Measurements from ENCODE around the gene NUDT7. TPM values are rescaled to one million over a fixed set of nuclear protein-coding genes. Genes with fewer than 3 reads are reported as not detected.
A peak's percentile ranks its signal among the peaks of the same experiment; 100 is the strongest.

The NUDT7 gene
- total RNA-seq, 1 experiment from 2014 or later, result 5.2 TPM

DNA sequence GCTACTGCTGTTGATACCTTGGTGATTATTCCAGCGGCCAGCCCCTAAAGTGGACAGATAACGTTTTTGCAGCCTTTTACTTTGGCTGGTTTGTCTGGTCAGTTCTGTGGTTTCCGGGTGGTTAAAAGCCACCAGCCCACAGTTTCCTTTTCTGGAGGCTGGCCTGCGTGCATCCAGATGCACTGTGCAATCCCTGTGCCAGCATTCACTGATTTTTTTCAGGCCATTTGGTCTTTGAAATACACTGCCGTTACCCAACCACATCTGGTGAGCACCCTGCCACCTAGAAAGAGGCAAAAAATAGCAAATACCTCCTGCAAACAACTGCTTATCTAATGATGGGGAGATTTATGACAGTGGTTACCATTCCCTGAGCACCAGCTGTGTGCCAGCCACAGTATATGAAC lies 797 bp downstream of the NUDT7 start:
- peak overlapping the region; percentile 79 for H3K4me3 ChIP-seq (replicated peaks in 1 of 2; ENCODE audit: low read depth in 1 of 2, low read length in 2 of 2)
- H3K9me2 ChIP-seq (ENCODE audit: insufficient read depth), result no peaks in the 10 kb centered on the region
- peaks cover 8 to 13% of the 10 kb centered on the region in 2 experiments; a peak in 3 of 4 replicates for H3K4me1 ChIP-seq (ENCODE audit: control insufficient read depth in 1 of 2, insufficient read depth in 2 of 2, low read length in 2 of 2)
- peak overlapping the region; percentile 88 for H2AFZ ChIP-seq (ENCODE audit: low read depth, low read length, poor library complexity, severe bottlenecking)
- TF ChIP-seq, protein P1, sequence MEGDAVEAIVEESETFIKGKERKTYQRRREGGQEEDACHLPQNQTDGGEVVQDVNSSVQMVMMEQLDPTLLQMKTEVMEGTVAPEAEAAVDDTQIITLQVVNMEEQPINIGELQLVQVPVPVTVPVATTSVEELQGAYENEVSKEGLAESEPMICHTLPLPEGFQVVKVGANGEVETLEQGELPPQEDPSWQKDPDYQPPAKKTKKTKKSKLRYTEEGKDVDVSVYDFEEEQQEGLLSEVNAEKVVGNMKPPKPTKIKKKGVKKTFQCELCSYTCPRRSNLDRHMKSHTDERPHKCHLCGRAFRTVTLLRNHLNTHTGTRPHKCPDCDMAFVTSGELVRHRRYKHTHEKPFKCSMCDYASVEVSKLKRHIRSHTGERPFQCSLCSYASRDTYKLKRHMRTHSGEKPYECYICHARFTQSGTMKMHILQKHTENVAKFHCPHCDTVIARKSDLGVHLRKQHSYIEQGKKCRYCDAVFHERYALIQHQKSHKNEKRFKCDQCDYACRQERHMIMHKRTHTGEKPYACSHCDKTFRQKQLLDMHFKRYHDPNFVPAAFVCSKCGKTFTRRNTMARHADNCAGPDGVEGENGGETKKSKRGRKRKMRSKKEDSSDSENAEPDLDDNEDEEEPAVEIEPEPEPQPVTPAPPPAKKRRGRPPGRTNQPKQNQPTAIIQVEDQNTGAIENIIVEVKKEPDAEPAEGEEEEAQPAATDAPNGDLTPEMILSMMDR (IDR thresholded peaks at IDR 0.05 in 2 of 3, conservative IDR thresholded peaks at IDR 0.05 in 1 of 3; ENCODE audit: borderline replicate concordance in 1 of 3, insufficient read depth in 1 of 3, low read depth in 2 of 3, low read length in 2 of 3), result no peak
- TF ChIP-seq FOSL1 (IDR thresholded peaks at IDR 0.05; ENCODE audit: low read depth) (no peak), YY1 (IDR thresholded peaks at IDR 0.05; ENCODE audit: extremely low read depth, insufficient replicate concordance, low read depth, low read length) (no peak), EZH2phosphoT487 (IDR thresholded peaks at IDR 0.05; ENCODE audit: borderline replicate concordance) (no peak), POLR2A (IDR thresholded peaks at IDR 0.05; ENCODE audit: borderline replicate concordance, extremely low read depth, insufficient read depth, insufficient read length) (no peak), ZNF274 (IDR thresholded peaks at IDR 0.05; ENCODE audit: low read depth, low read length) (no peak), CBX3 (IDR thresholded peaks at IDR 0.05; ENCODE audit: low read depth) (no peak), ZFX (IDR thresholded peaks at IDR 0.05) (no peak), EZH2 (IDR thresholded peaks at IDR 0.05) (no peak)
- TF ChIP-seq, protein P2, sequence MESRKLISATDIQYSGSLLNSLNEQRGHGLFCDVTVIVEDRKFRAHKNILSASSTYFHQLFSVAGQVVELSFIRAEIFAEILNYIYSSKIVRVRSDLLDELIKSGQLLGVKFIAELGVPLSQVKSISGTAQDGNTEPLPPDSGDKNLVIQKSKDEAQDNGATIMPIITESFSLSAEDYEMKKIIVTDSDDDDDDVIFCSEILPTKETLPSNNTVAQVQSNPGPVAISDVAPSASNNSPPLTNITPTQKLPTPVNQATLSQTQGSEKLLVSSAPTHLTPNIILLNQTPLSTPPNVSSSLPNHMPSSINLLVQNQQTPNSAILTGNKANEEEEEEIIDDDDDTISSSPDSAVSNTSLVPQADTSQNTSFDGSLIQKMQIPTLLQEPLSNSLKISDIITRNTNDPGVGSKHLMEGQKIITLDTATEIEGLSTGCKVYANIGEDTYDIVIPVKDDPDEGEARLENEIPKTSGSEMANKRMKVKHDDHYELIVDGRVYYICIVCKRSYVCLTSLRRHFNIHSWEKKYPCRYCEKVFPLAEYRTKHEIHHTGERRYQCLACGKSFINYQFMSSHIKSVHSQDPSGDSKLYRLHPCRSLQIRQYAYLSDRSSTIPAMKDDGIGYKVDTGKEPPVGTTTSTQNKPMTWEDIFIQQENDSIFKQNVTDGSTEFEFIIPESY (IDR thresholded peaks at IDR 0.05; ENCODE audit: extremely low read depth, insufficient replicate concordance, low read length), result no peak
- TF ChIP-seq, protein P3, sequence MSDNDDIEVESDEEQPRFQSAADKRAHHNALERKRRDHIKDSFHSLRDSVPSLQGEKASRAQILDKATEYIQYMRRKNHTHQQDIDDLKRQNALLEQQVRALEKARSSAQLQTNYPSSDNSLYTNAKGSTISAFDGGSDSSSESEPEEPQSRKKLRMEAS (IDR thresholded peaks at IDR 0.05), result no peak
- TF ChIP-seq, protein P4, sequence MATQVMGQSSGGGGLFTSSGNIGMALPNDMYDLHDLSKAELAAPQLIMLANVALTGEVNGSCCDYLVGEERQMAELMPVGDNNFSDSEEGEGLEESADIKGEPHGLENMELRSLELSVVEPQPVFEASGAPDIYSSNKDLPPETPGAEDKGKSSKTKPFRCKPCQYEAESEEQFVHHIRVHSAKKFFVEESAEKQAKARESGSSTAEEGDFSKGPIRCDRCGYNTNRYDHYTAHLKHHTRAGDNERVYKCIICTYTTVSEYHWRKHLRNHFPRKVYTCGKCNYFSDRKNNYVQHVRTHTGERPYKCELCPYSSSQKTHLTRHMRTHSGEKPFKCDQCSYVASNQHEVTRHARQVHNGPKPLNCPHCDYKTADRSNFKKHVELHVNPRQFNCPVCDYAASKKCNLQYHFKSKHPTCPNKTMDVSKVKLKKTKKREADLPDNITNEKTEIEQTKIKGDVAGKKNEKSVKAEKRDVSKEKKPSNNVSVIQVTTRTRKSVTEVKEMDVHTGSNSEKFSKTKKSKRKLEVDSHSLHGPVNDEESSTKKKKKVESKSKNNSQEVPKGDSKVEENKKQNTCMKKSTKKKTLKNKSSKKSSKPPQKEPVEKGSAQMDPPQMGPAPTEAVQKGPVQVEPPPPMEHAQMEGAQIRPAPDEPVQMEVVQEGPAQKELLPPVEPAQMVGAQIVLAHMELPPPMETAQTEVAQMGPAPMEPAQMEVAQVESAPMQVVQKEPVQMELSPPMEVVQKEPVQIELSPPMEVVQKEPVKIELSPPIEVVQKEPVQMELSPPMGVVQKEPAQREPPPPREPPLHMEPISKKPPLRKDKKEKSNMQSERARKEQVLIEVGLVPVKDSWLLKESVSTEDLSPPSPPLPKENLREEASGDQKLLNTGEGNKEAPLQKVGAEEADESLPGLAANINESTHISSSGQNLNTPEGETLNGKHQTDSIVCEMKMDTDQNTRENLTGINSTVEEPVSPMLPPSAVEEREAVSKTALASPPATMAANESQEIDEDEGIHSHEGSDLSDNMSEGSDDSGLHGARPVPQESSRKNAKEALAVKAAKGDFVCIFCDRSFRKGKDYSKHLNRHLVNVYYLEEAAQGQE (IDR thresholded peaks at IDR 0.05; ENCODE audit: low read depth), result no peak
- TF ChIP-seq, protein P5, sequence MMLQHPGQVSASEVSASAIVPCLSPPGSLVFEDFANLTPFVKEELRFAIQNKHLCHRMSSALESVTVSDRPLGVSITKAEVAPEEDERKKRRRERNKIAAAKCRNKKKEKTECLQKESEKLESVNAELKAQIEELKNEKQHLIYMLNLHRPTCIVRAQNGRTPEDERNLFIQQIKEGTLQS (IDR thresholded peaks at IDR 0.05), result no peak
- peak overlapping the region; percentile 96 for H3K4me2 ChIP-seq (ENCODE audit: low read length)
- ATAC-seq (no peak), DNase-seq (ENCODE audit: low read depth, low spot score) (no peak)
- H3K36me3 ChIP-seq (ENCODE audit: control insufficient read depth in 1 of 2, insufficient read depth in 2 of 2, low read length in 2 of 2), result no peaks in the 10 kb centered on the region
- H3K79me2 ChIP-seq (ENCODE audit: insufficient read depth, low read length), result no peaks in the 10 kb centered on the region
- peak overlapping the region; percentile 59; the same call in 1 of the 2 replicates for H3K27ac ChIP-seq (ENCODE audit: low read depth, low read length)
- H4K20me1 ChIP-seq (ENCODE audit: insufficient read depth), result no peaks in the 10 kb centered on the region
- H3K27me3 ChIP-seq (ENCODE audit: insufficient read depth, low read length), result no peaks in the 10 kb centered on the region
- intact Hi-C loops (cut with micrococcal nuclease), result no loop called here
- BruUV-seq (replicated peaks), result TSS peak; percentile 35
- no peaks in the 10 kb centered on the region for H3K9me3 ChIP-seq (ENCODE audit: control insufficient read depth in 1 of 2, insufficient read depth in 1 of 2, low read depth in 1 of 2, low read length in 2 of 2)
- ChIA-PET POLR2A (no interaction called here), CTCF (no interaction called here), RAD21 (ENCODE audit: low non-redundant PET in 1 of 2, low total read pairs in 2 of 2, uncharacterized antibody in 2 of 2, unreplicated experiment in 2 of 2) (no interaction called here)
- peak overlapping the region; percentile 73 for H3K9ac ChIP-seq (ENCODE audit: low read length)
